ENCODE results near the gene CYP26A1. TPM values are rescaled to one million over a fixed set of nuclear protein-coding genes. Genes with fewer than 3 reads are reported as not detected.
A peak's percentile ranks its signal among the peaks of the same experiment; 100 is the strongest.

The CYP26A1 gene
- total and polyA plus RNA-seq, 4 donors = 0.08 to 1.4 (median 0.29) TPM; not detected in 1

- no peak for DNase-seq (ENCODE audit: low spot score)
- peaks cover 18 to 73% (median 63%) of the 10 kb centered on the region in 4 donors for H3K4me1 ChIP-seq (ENCODE audit: control insufficient read depth in 4 of 4, insufficient read depth in 4 of 4, low read length in 3 of 4)
- H3K27ac ChIP-seq (ENCODE audit: low read depth in 1 of 2, low read length in 2 of 2) = peak overlapping the region in 1 of 2 donors; percentile 54
- no peaks in the 10 kb centered on the region for H3K36me3 ChIP-seq (ENCODE audit: control insufficient read depth in 4 of 4, insufficient read depth in 3 of 4, low read depth in 1 of 4, low read length in 3 of 4)
- no peak overlapping the region for H3K4me3 ChIP-seq (ENCODE audit: low read depth in 1 of 3, low read length in 3 of 3)
- no peaks in the 10 kb centered on the region for H3K9me3 ChIP-seq (ENCODE audit: control insufficient read depth in 4 of 4, low read length in 3 of 4)
- no peak overlapping the region for H3K9ac ChIP-seq (ENCODE audit: low read depth in 1 of 2, low read length in 2 of 2)
- TF ChIP-seq HNF4A (conservative IDR thresholded peaks at IDR 0.05) (peak; percentile 98 to 99), TAF1 (conservative IDR thresholded peaks at IDR 0.05) (no peak), NR2F2 (IDR thresholded peaks at IDR 0.05) (peak; percentile 88), JUND (IDR thresholded peaks at IDR 0.05) (peak; percentile 69 to 83), ATF3 (IDR thresholded peaks at IDR 0.05) (peak; percentile 81), MAX (IDR thresholded peaks at IDR 0.05) (peak; percentile 90), SP1 (IDR thresholded peaks at IDR 0.05) (peak; percentile 93), GABPA (IDR thresholded peaks at IDR 0.05 in 1 of 2, conservative IDR thresholded peaks at IDR 0.05 in 1 of 2) (no peak), CTCF (IDR thresholded peaks at IDR 0.05; ENCODE audit: low read depth, low read length, missing input control) (no peak), RXRA (IDR thresholded peaks at IDR 0.05) (peak; percentile 100), ZBTB33 (IDR thresholded peaks at IDR 0.05) (peak; percentile 84), REST (IDR thresholded peaks at IDR 0.05) (peak; percentile 79), FOXA2 (IDR thresholded peaks at IDR 0.05) (peak; percentile 36), RAD21 (IDR thresholded peaks at IDR 0.05) (peak; percentile 56 to 69), HNF4G (IDR thresholded peaks at IDR 0.05) (peak; percentile 89), YY1 (IDR thresholded peaks at IDR 0.05) (peak; percentile 69), EGR1 (IDR thresholded peaks at IDR 0.05; ENCODE audit: low read depth in 2 of 2) (peak in 1 of 2 donors; percentile 85), FOXA1 (IDR thresholded peaks at IDR 0.05) (peak; percentile 69)
- 32% methylated on average over 5 of the region's 5 CpGs for WGBS
- H3K27me3 ChIP-seq (ENCODE audit: control insufficient read depth in 4 of 4, insufficient read depth in 4 of 4, low read length in 3 of 4) = no peaks in the 10 kb centered on the region
These were observed 4.2 kb downstream of the CYP26A1 start for GRCh38 chr10:93077860-93078337.

All from liver (tissue), 9 donors.